Left colon (tissue), 2 donors: ENCODE data around the gene TCF15. TPM values are rescaled to one million over a fixed set of nuclear protein-coding genes. Genes with fewer than 3 reads are reported as not detected.
A peak's percentile ranks its signal among the peaks of the same experiment; 100 is the strongest.
"Not testable (repeated sequence)": the region's sequence is repeated elsewhere in the genome, so short reads cannot be mapped to it uniquely, and the experiment has no call there.

ENCODE experiments used
- ATAC-seq: fragments of 200-7000 bp; cut with Tn5 transposase; one replicate; pipeline ENCODE4 v1.9.1; 2020; ENCODE audit warnings: mild to moderate bottlenecking, moderate library complexity
- DNase-seq, 2 donors: peaks; one replicate each; pipeline ENCODE4 v3.0.0-alpha.2; 2020
- intact Hi-C, 2 donors: fragments of 100-400 bp; cut with DNase I in 1 of 2; cut with micrococcal nuclease in 1 of 2; formaldehyde crosslinking; loops; one replicate each; pipeline versions ENCODE4 v1.11.2 to v1.14.0; 2022; cut with DNase I, micrococcal nuclease
- total RNA-seq, 2 donors: library from RNA; stranded (reverse); fragmentation: NEBNext Ultra II Directional; extraction: Animal tissue kit (Norgen Biotek cat#: 25700); gene quantifications; one replicate each; pipeline ENCODE4 v1.2.1, GENCODE V29; 2021
- donor health status: DM: no; HTN: no; CAD: no.
- donor health status: DM: yes; HTN: yes; CAD: no.

TCF15 gene
- total RNA-seq, 2 donors from 2014 or later = 0.22 TPM; not detected in 1

- ATAC-seq = peak; percentile 91
- intact Hi-C loops = loop anchor here in 1 of 2 donors (2.0 to 10.0 kb wide), 2 partner anchors 85 to 291 kb away; no protein-coding TSS in a partner anchor
- peak in 1 of 2 donors; percentile 68 for DNase-seq
Observed at GRCh38 chr20:645318-646106, 35.4 kb upstream of the TCF15 start.

DNA sequence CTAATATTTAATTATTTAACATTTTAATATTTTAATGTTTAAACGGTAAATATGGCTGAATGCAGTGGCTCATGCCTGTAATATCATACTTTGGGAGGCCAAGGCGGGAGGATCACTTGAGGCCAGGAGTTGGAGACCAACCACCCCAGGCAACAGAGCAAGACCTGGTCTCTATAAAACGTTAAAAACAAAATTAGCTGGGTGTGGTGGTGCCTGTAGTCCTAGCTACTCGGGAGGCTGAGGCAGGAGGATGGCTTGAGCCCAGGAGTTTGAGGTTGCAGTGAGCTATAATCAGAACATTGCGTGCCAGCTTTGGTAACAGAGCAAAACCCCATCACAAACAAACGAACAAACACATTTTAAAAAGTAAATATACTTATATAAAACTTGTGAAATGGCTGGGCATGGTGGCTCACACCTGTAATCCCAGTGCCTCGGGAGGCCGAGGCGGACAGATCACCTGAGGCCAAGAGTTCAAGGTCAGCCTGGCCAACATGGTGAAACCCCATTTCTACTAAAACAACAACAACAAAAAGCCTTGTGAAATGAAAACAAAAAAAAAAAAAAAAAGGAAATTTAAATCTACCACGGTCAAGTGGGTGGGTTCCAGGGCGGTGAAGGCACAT is 34.7 kb upstream of the TCF15 start:
- ATAC-seq (no peak), DNase-seq (no peak)
- intact Hi-C loops = loop anchor here in 1 of 2 donors (2.0 to 10.0 kb wide), 2 partner anchors 84 to 290 kb away; no protein-coding TSS in a partner anchor

DNA sequence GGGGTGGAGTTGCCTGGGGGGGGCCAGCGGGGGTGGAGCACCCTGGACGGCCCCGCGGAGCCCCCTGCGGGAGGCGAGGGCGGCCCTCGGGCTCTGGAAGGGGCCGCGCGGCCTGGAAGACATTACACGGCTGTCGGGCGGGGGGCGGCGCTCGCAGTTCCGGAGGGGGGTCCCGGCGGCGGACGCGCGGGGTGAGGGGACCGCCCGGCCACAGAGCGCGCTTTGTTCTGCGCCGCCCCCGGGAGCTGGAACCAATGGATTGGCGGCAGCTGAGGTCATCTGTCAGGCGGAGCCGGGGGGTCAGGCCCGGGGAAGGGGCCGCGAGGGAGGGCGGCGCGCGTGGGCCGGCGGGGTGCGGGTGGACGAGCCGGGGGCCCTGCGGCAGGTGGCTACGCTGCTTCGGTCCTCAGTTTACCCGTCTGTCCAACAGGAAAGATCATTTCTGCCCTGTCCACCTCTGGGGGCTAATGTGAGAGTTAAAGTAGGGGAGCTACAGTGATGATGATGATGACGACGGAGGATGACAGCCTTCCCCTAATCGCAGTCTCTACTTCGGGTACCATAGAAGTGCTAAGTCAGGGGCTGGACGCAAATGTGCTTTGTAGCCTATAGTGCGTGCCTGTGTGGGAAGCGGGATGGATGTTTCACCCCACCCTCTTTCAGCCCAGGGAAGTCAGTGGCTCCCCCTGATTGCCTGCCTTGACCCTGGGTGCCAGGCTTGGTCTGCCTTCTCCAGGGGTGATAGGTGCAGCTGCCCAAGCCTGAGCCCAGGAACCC is 32.5 kb upstream of the TCF15 start:
- DNase-seq (no peak), ATAC-seq (no peak)
- intact Hi-C loops = loop anchor here in 1 of 2 donors (10.0 kb wide), 1 partner anchor 288 kb away; no protein-coding TSS in a partner anchor

GRCh38 chr20:642013-642397 is 31.9 kb upstream of the TCF15 start:
- DNase-seq, ATAC-seq: not testable (repeated sequence)
- intact Hi-C loops = loop anchor here in 1 of 2 donors (10.0 kb wide), 1 partner anchor 287 kb away; no protein-coding TSS in a partner anchor

- intact Hi-C loops = loop anchor here in 1 of 2 donors (10.0 kb wide), 1 partner anchor 287 kb away; no protein-coding TSS in a partner anchor
- no peak for ATAC-seq
- DNase-seq = no peak
Observed at GRCh38 chr20:641516-641875, 31.4 kb upstream of the TCF15 start.

DNA sequence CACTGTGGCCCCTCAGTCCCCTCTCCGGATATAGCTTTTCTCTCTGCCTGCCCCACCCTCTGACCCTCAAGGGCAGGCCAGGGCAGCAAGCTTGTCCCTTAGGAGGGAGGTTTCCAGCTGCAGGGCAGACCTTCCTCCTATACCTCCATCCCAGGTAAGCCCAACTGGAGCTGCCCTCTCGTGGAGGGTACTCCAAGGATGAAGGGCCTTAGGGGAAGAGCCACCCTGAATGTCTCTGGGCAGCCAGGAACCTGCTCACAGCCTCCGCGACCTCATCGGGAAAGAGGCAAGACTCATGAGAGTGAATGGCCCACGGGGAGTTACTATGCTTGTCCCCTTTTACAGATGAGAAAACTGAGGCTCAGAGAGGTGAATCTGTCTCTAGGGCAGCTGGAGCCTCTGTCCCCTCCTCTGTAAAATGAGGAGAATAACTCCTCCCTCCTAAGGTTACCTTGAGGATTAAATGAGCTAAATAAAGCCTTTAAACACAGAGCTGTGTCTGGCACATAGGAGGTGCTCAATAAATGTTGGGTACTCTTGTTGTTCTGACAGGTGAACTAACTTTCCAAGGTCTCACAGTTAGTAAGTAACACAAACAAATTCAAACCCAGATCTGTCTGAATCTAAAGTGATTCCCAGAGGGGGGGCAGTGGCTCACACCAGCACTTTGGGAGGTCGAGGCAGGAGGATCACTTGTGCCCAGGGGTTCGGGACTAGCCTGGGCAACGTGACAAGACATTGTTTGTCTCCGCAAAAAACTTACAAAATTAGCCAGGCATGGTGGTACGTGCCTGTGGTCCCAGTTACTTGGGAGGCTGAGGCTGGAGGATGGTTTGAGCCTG is 30.8 kb upstream of the TCF15 start:
- intact Hi-C loops = loop anchor here in 1 of 2 donors (10.0 kb wide), 1 partner anchor 286 kb away; no protein-coding TSS in a partner anchor
- no peak for DNase-seq

GRCh38 chr20:638579-638978 is 28.5 kb upstream of the TCF15 start:
- intact Hi-C loops = loop anchor here in 1 of 2 donors (10.0 kb wide), 1 partner anchor 56 kb away; no protein-coding TSS in a partner anchor
- ATAC-seq (no peak), DNase-seq (no peak)

More for the DNA sequence above, 30.8 kb upstream of the TCF15 start:
- no peak for ATAC-seq

DNA sequence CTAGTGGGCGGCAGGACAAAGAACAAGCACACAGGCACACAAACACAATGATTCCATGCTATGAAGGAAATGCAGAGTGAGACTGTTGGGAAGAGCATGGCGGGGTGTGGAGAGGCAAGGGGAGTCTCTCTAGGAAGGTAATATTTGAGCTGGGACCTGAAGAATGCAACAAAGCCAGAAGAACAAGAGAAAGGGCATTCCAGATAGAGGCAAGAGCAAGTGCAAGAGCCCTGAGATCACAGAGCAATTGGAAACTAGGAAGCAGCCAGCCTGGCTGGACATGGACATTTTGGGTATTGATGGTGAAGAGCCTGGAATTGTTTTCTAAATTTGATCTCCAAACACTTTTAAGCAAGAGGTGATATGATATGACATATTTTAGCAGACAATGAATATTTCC is 27.4 kb upstream of the TCF15 start:
- ATAC-seq (no peak), DNase-seq (no peak)
- intact Hi-C loops = loop anchor here in 1 of 2 donors (10.0 kb wide), 1 partner anchor 57 kb away; no protein-coding TSS in a partner anchor

DNA sequence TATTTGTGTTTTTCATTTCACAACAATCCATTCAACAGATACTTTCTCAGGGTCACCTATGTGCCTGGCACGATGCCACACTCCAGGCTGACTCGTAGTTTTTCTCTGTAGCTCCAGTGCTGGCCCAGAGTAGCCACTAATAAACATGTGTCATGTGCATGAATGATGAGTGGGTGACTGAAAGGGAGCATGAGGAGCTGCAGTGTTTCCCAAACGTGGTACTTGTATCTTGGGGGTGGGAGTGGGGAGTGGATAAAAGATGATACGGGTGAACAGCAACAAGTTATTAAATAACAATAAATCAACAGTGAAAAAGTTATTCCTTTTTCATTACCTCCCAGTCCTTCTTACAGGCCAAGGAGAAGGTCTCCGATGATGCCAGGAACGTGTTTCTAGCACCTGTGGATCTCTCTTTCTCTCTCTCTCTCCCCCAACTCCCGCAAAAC is 25.8 kb upstream of the TCF15 start:
- intact Hi-C loops = loop anchor here in 1 of 2 donors (10.0 kb wide), 1 partner anchor 59 kb away; no protein-coding TSS in a partner anchor
- DNase-seq (no peak), ATAC-seq (no peak)

- ATAC-seq (no peak), DNase-seq (no peak)
- intact Hi-C loops = loop anchor here in 1 of 2 donors (10.0 kb wide), 1 partner anchor 60 kb away; no protein-coding TSS in a partner anchor
Observed at GRCh38 chr20:635028-635892, 25.2 kb upstream of the TCF15 start.

DNA sequence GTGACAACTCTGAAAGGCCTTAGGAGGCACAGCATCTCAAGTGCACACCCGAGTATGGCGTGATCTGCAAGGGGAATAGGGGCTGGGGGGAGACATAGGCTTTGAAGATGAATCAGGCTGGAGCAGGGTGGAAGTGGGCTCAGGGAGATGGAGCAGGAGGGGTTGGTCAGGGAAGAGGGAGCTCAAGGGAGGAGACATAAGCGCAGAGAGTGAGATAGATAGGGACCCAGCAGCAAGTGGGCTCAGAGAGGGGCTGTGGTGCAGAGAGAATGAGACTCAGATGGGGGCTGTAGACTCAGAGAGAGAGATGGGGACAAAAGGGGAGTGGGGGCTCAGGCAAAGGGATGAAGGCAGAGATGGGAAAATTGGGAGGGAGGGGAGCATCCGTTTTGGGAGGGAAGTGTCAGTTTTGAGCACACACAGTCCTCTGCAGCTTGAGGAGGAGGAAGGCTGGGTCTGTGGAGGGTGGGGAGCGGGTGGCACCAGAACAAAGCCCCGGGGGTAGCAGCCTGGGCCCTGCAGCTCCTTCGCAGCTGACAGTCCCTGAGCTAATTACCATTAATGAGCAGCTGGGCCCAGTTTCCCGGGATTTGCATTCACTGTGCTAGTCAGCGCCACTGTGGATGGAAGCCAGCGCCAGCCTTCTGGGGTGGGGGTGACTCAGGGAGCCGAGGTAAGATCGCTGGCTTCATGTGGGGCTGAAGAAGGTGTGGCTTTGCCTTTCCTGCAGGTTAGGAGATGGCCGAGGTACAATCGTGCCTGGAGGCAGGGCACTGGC is 24.2 kb upstream of the TCF15 start:
- intact Hi-C loops = loop anchor here in 1 of 2 donors (10.0 kb wide), 1 partner anchor 60 kb away; no protein-coding TSS in a partner anchor
- ATAC-seq (no peak), DNase-seq (no peak)

DNA sequence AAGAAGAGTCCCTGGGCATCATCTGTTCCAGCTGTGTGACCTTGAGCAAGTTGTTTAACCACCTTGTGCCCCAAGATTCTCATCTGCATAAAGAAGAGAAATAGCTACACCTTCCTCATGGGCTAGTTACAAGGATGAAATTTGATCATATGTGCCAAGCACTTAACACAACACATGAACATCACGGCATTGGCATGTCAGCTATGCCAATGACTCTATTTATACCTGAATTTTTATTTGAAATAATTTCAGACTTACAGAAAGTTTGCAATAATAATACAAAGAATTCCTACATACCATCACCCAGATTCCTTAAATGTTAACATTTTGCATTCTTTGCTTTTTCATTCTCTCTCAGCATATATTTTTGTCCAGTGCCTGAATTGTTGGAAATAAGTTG is 21.0 kb upstream of the TCF15 start:
- DNase-seq (no peak), ATAC-seq (no peak)
- intact Hi-C loops = loop anchor here in 1 of 2 donors (10.0 kb wide), 1 partner anchor 64 kb away; no protein-coding TSS in a partner anchor

GRCh38 chr20:626579-626978 is 16.5 kb upstream of the TCF15 start:
- no peak for DNase-seq
- no peak for ATAC-seq
- intact Hi-C loops = no loop called here

- intact Hi-C loops = no loop called here
- DNase-seq = no peak
- no peak for ATAC-seq
Observed at GRCh38 chr20:625360-625932, 15.3 kb upstream of the TCF15 start.

DNA sequence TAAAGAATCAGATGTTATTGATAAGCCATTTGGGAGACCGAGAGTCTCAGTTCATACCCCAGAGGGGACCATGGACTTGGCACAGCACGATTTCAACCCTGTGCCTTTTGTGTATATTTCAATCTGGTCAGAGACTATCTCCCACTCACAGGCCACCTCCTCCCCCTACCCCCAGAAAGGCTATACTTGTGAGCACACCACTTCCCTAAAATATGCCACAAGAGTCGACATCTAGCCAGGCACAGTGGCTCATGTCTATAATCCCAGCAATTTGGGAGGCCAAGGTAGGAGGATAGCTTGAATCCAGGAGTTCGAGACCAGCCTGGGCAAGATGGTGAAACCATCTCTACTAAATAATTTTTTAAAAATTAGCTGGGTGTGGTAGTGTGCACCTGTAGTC is 13.6 kb upstream of the TCF15 start:
- ATAC-seq (no peak), DNase-seq (no peak)
- intact Hi-C loops = no loop called here

GRCh38 chr20:623021-623420 is 12.9 kb upstream of the TCF15 start:
- no peak for DNase-seq
- no peak for ATAC-seq
- intact Hi-C loops = no loop called here
